ENCODE results near the gene SERPINB11.

DNA sequence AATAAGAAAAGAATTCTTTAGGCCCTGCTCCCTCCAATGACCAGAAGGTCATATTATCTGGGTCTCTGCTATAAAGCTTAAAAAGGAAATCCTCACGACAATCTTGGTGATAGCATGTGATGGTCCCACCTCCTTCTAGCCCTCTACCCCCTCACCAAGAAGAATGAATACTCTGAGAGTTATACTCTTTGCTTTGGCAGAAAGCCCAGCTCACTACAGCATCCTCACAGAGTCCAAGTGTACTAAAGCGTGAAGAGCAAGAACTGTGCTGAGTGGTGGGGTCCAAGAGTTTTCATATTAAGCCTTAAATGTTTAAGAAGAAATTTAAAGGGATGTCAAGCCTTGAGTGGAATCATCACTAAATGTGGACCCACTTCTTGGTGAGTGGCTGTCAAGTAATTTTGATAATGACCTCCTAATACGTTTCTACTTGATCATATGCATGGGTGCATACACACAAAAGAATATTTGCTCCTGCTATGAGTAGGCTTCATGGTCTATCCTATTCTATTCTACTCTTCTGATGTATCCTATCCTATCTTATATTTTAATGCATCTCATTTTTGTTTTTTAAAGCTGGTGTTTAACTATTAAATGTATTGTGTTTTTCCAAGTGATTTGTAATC, 56.0 kb downstream of the SERPINB11 start:
- TF ChIP-seq CTCF (IDR thresholded peaks at IDR 0.05; ENCODE audit: low read length) (no peak), EZH2 (IDR thresholded peaks at IDR 0.05; ENCODE audit: borderline replicate concordance, low read length) (no peak)
